ENCODE results near the gene MSRB3.

GRCh38 chr12:65311260-65311659 is 32.8 kb downstream of the MSRB3 start:
- TF ChIP-seq CTCF (IDR thresholded peaks at IDR 0.05) (no peak), POLR2AphosphoS5 (IDR thresholded peaks at IDR 0.05) (no peak), EP300 (IDR thresholded peaks at IDR 0.05) (no peak), POLR2A (IDR thresholded peaks at IDR 0.05) (no peak)
